CD4-positive, alpha-beta T cell treated with Interleukin-17A for 1 hour (primary cell): Measurements from ENCODE around the gene CC2D2B.
"Not testable (repeated sequence)": the region's sequence is repeated elsewhere in the genome, so short reads cannot be mapped to it uniquely, and the experiment has no call there.

Experiments
- DNase-seq: peaks from one replicate; pipeline ENCODE4 v3.0.0-alpha.2; 2020

Gene CC2D2B

GRCh38 chr10:96034625-96035024 is 126.8 kb downstream of the CC2D2B start:
- no peak for DNase-seq

- DNase-seq = no peak
These were observed 131.0 kb downstream of the CC2D2B start for GRCh38 chr10:96038476-96039387.

- DNase-seq = no peak
These were observed 133.4 kb downstream of the CC2D2B start for GRCh38 chr10:96041146-96041545.

GRCh38 chr10:96043033-96043892 is 135.5 kb downstream of the CC2D2B start, which contains the start of gene CCNJ:
Gene CCNJ, plus strand, starts transcription at chr10:96043583. Its CDS starts 811 bp downstream, at chr10:96044394.
- DNase-seq = peak; percentile 85

- peak; percentile 44 for DNase-seq
These were observed 136.3 kb downstream of the CC2D2B start for GRCh38 chr10:96043893-96044715.

GRCh38 chr10:96044736-96045135 is 137.0 kb downstream of the CC2D2B start:
- DNase-seq = no peak

- no peak for DNase-seq
These were observed 138.8 kb downstream of the CC2D2B start for GRCh38 chr10:96046546-96046945.

- DNase-seq = no peak
These were observed 139.4 kb downstream of the CC2D2B start for GRCh38 chr10:96047004-96047649.

GRCh38 chr10:96047925-96048324 is 140.2 kb downstream of the CC2D2B start:
- not testable (repeated sequence) for DNase-seq

GRCh38 chr10:96049340-96049739 is 141.6 kb downstream of the CC2D2B start:
- DNase-seq = no peak

GRCh38 chr10:96053985-96054384 is 146.2 kb downstream of the CC2D2B start:
- DNase-seq = no peak

GRCh38 chr10:96056787-96057186 is 149.0 kb downstream of the CC2D2B start:
- no peak for DNase-seq

GRCh38 chr10:96061232-96061631 is 153.5 kb downstream of the CC2D2B start:
- DNase-seq = no peak

- DNase-seq = no peak
These were observed 164.9 kb downstream of the CC2D2B start for GRCh38 chr10:96072674-96073073.

GRCh38 chr10:96073722-96074121 is 165.9 kb downstream of the CC2D2B start:
- DNase-seq = no peak

- no peak for DNase-seq
These were observed 167.0 kb downstream of the CC2D2B start for GRCh38 chr10:96074776-96075175.

GRCh38 chr10:96075977-96076376 is 168.2 kb downstream of the CC2D2B start:
- no peak for DNase-seq

- no peak for DNase-seq
These were observed 169.4 kb downstream of the CC2D2B start for GRCh38 chr10:96077156-96077555.

GRCh38 chr10:96082153-96082552 is 174.4 kb downstream of the CC2D2B start:
- DNase-seq = no peak
